ENCODE results near the gene OR51M1.
"Not testable (repeated sequence)": the region's sequence is repeated elsewhere in the genome, so short reads cannot be mapped to it uniquely, and the experiment has no call there.

The OR51M1 gene

GRCh38 chr11:5362017-5362625 lies 21.5 kb upstream of the OR51M1 start:
- no peaks in the 10 kb centered on the region for H3K27me3 ChIP-seq (ENCODE audit: control insufficient read depth in 1 of 2, insufficient read depth in 2 of 2, low read length in 2 of 2)
- H3K9ac ChIP-seq (ENCODE audit: low read length): no peak overlapping the region
- H3K27ac ChIP-seq (ENCODE audit: low read depth, low read length): no peak overlapping the region
- no peaks in the 10 kb centered on the region for H3K9me3 ChIP-seq (ENCODE audit: low read length)
- no peaks in the 10 kb centered on the region for H3K36me3 ChIP-seq (ENCODE audit: insufficient read depth, low read length)
- no peak overlapping the region for H3K4me3 ChIP-seq (ENCODE audit: low read depth in 1 of 2, low read length in 2 of 2)
- H3K4me1 ChIP-seq (ENCODE audit: insufficient read depth, low read length): no peaks in the 10 kb centered on the region

DNA sequence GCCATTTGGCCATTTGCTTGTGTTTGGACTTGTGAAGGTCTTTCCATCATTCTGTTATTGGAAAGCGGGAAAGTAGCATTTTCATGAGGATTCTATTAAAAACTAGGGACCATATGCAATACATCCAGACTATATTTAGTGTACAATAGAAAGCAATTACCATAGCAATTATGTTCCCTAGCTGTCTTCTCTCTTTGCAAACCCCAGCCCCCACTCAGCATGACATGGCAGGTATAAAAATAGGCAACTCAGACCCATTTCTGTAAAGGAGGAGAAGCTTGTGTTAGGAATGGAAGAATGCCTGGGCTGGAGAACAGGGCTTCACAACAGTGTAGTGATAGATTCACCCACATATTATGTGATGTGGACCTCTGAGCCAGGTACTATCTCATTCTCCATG lies 19.9 kb upstream of the OR51M1 start:
- no peak overlapping the region for H3K4me3 ChIP-seq (ENCODE audit: low read depth in 1 of 2, low read length in 2 of 2)
- H3K36me3 ChIP-seq (ENCODE audit: insufficient read depth, low read length): no peaks in the 10 kb centered on the region
- no peak overlapping the region for H3K9ac ChIP-seq (ENCODE audit: low read length)
- no peaks in the 10 kb centered on the region for H3K4me1 ChIP-seq (ENCODE audit: insufficient read depth, low read length)
- no peak overlapping the region for H3K27ac ChIP-seq (ENCODE audit: low read depth, low read length)
- H3K9me3 ChIP-seq (ENCODE audit: low read length): no peaks in the 10 kb centered on the region
- H3K27me3 ChIP-seq (ENCODE audit: control insufficient read depth in 1 of 2, insufficient read depth in 2 of 2, low read length in 2 of 2): no peaks in the 10 kb centered on the region

- Histone ChIP-seq H3K36me3 (ENCODE audit: insufficient read depth, low read length) (no peaks in the 10 kb centered on the region), H3K27ac (ENCODE audit: low read depth, low read length) (no peak overlapping the region), H3K9ac (ENCODE audit: low read length) (no peak overlapping the region), H3K27me3 (ENCODE audit: control insufficient read depth in 1 of 2, insufficient read depth in 2 of 2, low read length in 2 of 2) (no peaks in the 10 kb centered on the region), H3K9me3 (ENCODE audit: low read length) (no peaks in the 10 kb centered on the region), H3K4me3 (ENCODE audit: low read depth in 1 of 2, low read length in 2 of 2) (no peak overlapping the region), H3K4me1 (ENCODE audit: insufficient read depth, low read length) (no peaks in the 10 kb centered on the region)
Observed at GRCh38 chr11:5364214-5364613, 19.4 kb upstream of the OR51M1 start.

GRCh38 chr11:5366365-5366764 lies 17.2 kb upstream of the OR51M1 start:
- H3K9me3 ChIP-seq (ENCODE audit: low read length); H3K4me3 ChIP-seq (ENCODE audit: low read depth in 1 of 2, low read length in 2 of 2): not testable (repeated sequence)

DNA sequence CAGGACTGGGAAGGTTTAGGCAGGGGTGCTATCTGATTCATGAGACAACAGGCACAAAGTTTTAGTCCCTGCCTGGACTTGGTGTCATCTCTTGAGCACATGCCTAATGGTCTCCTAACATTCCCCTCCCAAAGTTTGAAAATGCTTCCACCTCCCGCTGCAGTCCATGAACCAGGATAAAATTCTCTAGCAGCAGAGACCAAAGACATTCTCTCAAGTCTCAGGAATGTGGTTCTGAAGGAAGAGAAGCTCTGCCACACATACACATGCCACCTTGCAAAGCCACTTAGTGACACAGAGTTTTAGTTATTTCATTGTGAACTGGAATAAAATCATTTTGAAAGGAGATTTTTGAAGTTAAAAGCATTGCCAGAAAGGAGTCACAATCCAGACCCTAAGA lies 16.8 kb upstream of the OR51M1 start:
- H3K4me1 ChIP-seq (ENCODE audit: insufficient read depth, low read length): no peaks in the 10 kb centered on the region
- H3K4me3 ChIP-seq (ENCODE audit: low read depth in 1 of 2, low read length in 2 of 2): no peak overlapping the region
- no peak overlapping the region for H3K27ac ChIP-seq (ENCODE audit: low read depth, low read length)
- H3K9ac ChIP-seq (ENCODE audit: low read length): no peak overlapping the region
- H3K27me3 ChIP-seq (ENCODE audit: control insufficient read depth in 1 of 2, insufficient read depth in 2 of 2, low read length in 2 of 2): no peaks in the 10 kb centered on the region
- no peaks in the 10 kb centered on the region for H3K36me3 ChIP-seq (ENCODE audit: insufficient read depth, low read length)
- no peaks in the 10 kb centered on the region for H3K9me3 ChIP-seq (ENCODE audit: low read length)

More at GRCh38 chr11:5366365-5366764, 17.2 kb upstream of the OR51M1 start:
- H3K36me3 ChIP-seq (ENCODE audit: insufficient read depth, low read length); H3K9ac ChIP-seq (ENCODE audit: low read length); H3K27me3 ChIP-seq (ENCODE audit: control insufficient read depth in 1 of 2, insufficient read depth in 2 of 2, low read length in 2 of 2); H3K4me1 ChIP-seq (ENCODE audit: insufficient read depth, low read length); H3K27ac ChIP-seq (ENCODE audit: low read depth, low read length): not testable (repeated sequence)

- H3K9ac ChIP-seq (ENCODE audit: low read length): no peak overlapping the region
- H3K27ac ChIP-seq (ENCODE audit: low read depth, low read length): no peak overlapping the region
- H3K4me1 ChIP-seq (ENCODE audit: insufficient read depth, low read length): no peaks in the 10 kb centered on the region
- H3K36me3 ChIP-seq (ENCODE audit: insufficient read depth, low read length): no peaks in the 10 kb centered on the region
- H3K27me3 ChIP-seq (ENCODE audit: control insufficient read depth in 1 of 2, insufficient read depth in 2 of 2, low read length in 2 of 2): no peaks in the 10 kb centered on the region
- H3K4me3 ChIP-seq (ENCODE audit: low read depth in 1 of 2, low read length in 2 of 2): no peak overlapping the region
- H3K9me3 ChIP-seq (ENCODE audit: low read length): no peaks in the 10 kb centered on the region
Observed at GRCh38 chr11:5367448-5368074, 16.1 kb upstream of the OR51M1 start.

GRCh38 chr11:5368502-5369043 lies 15.0 kb upstream of the OR51M1 start:
- H3K27me3 ChIP-seq (ENCODE audit: control insufficient read depth in 1 of 2, insufficient read depth in 2 of 2, low read length in 2 of 2): no peaks in the 10 kb centered on the region
- no peak overlapping the region for H3K27ac ChIP-seq (ENCODE audit: low read depth, low read length)
- H3K4me1 ChIP-seq (ENCODE audit: insufficient read depth, low read length): no peaks in the 10 kb centered on the region
- H3K36me3 ChIP-seq (ENCODE audit: insufficient read depth, low read length): no peaks in the 10 kb centered on the region
- no peak overlapping the region for H3K4me3 ChIP-seq (ENCODE audit: low read depth in 1 of 2, low read length in 2 of 2)
- no peaks in the 10 kb centered on the region for H3K9me3 ChIP-seq (ENCODE audit: low read length)
- H3K9ac ChIP-seq (ENCODE audit: low read length): no peak overlapping the region

GRCh38 chr11:5369789-5370188 lies 13.8 kb upstream of the OR51M1 start:
- Histone ChIP-seq H3K27me3 (ENCODE audit: control insufficient read depth in 1 of 2, insufficient read depth in 2 of 2, low read length in 2 of 2) (no peaks in the 10 kb centered on the region), H3K4me1 (ENCODE audit: insufficient read depth, low read length) (no peaks in the 10 kb centered on the region), H3K4me3 (ENCODE audit: low read depth in 1 of 2, low read length in 2 of 2) (no peak overlapping the region), H3K27ac (ENCODE audit: low read depth, low read length) (no peak overlapping the region), H3K9me3 (ENCODE audit: low read length) (no peaks in the 10 kb centered on the region), H3K9ac (ENCODE audit: low read length) (no peak overlapping the region), H3K36me3 (ENCODE audit: insufficient read depth, low read length) (no peaks in the 10 kb centered on the region)

GRCh38 chr11:5380740-5381342 lies 2.8 kb upstream of the OR51M1 start:
- Histone ChIP-seq H3K9ac (ENCODE audit: low read length) (no peak overlapping the region), H3K27me3 (ENCODE audit: control insufficient read depth in 1 of 2, insufficient read depth in 2 of 2, low read length in 2 of 2) (no peaks in the 10 kb centered on the region), H3K4me3 (ENCODE audit: low read depth in 1 of 2, low read length in 2 of 2) (no peak overlapping the region), H3K36me3 (ENCODE audit: insufficient read depth, low read length) (no peaks in the 10 kb centered on the region), H3K27ac (ENCODE audit: low read depth, low read length) (no peak overlapping the region), H3K9me3 (ENCODE audit: low read length) (no peaks in the 10 kb centered on the region), H3K4me1 (ENCODE audit: insufficient read depth, low read length) (no peaks in the 10 kb centered on the region)

- Histone ChIP-seq H3K4me1 (ENCODE audit: insufficient read depth, low read length) (no peaks in the 10 kb centered on the region), H3K9ac (ENCODE audit: low read length) (no peak overlapping the region), H3K9me3 (ENCODE audit: low read length) (no peaks in the 10 kb centered on the region), H3K36me3 (ENCODE audit: insufficient read depth, low read length) (no peaks in the 10 kb centered on the region), H3K4me3 (ENCODE audit: low read depth in 1 of 2, low read length in 2 of 2) (no peak overlapping the region), H3K27me3 (ENCODE audit: control insufficient read depth in 1 of 2, insufficient read depth in 2 of 2, low read length in 2 of 2) (no peaks in the 10 kb centered on the region), H3K27ac (ENCODE audit: low read depth, low read length) (no peak overlapping the region)
Observed at GRCh38 chr11:5384335-5384734, 723 bp downstream of the OR51M1 start.

DNA sequence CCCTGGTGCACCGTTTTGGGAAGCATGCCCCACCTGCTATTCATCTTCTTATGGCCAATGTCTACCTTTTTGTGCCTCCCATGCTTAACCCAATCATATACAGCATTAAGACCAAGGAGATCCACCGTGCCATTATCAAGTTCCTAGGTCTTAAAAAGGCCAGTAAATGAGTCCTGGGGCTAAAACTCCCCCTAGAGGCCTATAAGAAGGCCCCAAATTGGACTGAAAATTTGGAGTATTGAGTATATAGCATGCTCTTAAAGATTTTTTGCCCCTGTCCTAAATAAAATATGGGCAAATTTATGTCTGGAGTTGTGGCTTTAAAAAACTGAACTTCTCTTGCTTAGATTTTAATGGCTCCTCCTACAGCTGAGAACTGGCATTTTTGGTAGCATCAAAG lies 6.6 kb downstream of the OR51M1 start:
- H3K9me3 ChIP-seq (ENCODE audit: low read length): no peaks in the 10 kb centered on the region
- no peaks in the 10 kb centered on the region for H3K4me1 ChIP-seq (ENCODE audit: insufficient read depth, low read length)
- no peak overlapping the region for H3K27ac ChIP-seq (ENCODE audit: low read depth, low read length)
- no peak overlapping the region for H3K9ac ChIP-seq (ENCODE audit: low read length)
- no peak overlapping the region for H3K4me3 ChIP-seq (ENCODE audit: low read depth in 1 of 2, low read length in 2 of 2)
- H3K27me3 ChIP-seq (ENCODE audit: control insufficient read depth in 1 of 2, insufficient read depth in 2 of 2, low read length in 2 of 2): no peaks in the 10 kb centered on the region
- H3K36me3 ChIP-seq (ENCODE audit: insufficient read depth, low read length): no peaks in the 10 kb centered on the region

All from muscle layer of colon (tissue), 2 donors.